Measurements from ENCODE around the gene ACAA1. TPM values are rescaled to one million over a fixed set of nuclear protein-coding genes. Genes with fewer than 3 reads are reported as not detected.
A peak's percentile ranks its signal among the peaks of the same experiment; 100 is the strongest.

ACAA1 gene
- total and polyA plus RNA-seq, 9 of the 15 experiments (the other 6 are each of a cell fraction or from before 2014, with no cell fraction given) = 4.0 to 88.9 (median 57.2) TPM

GRCh38 chr3:38164952-38165721 is 28.2 kb upstream of the ACAA1 start, which contains the start of gene OXSR1 (continued):
- TF ChIP-seq ZNF407 (IDR thresholded peaks at IDR 0.05; ENCODE audit: low read depth) (peak; percentile 70; the same call in 1 of the 2 replicates), ZBTB33 (CRISPR knock-in tag; IDR thresholded peaks at IDR 0.05) (no peak; the same call in 1 of the 2 replicates), IRF2 (CRISPR knock-in tag; IDR thresholded peaks at IDR 0.05) (no peak), SRSF1 (IDR thresholded peaks at IDR 0.05; ENCODE audit: low read depth, low read length) (no peak), ZNF239 (CRISPR knock-in tag; IDR thresholded peaks at IDR 0.05) (no peak), PRDM10 (IDR thresholded peaks at IDR 0.05; ENCODE audit: partially characterized antibody) (peak; percentile 22), E2F1 (CRISPR knock-in tag; IDR thresholded peaks at IDR 0.05) (peak; percentile 72; the same call in 1 of the 2 replicates), TSC22D4 (tag; IDR thresholded peaks at IDR 0.05) (no peak), TFE3 (CRISPR knock-in tag; IDR thresholded peaks at IDR 0.05) (no peak)

Measured in K562 (cell line).